HAP-1 (cell line): ENCODE measurements around the gene KANK2.
A peak's percentile ranks its signal among the peaks of the same experiment; 100 is the strongest.
"Not testable (repeated sequence)": the region's sequence is repeated elsewhere in the genome, so short reads cannot be mapped to it uniquely, and the experiment has no call there.

Experiments
- DNase-seq, 2 experiments: peaks; one replicate each; pipeline ENCODE4 v3.0.0-alpha.2; 2016 to 2020; ENCODE audit warnings: low spot score in 2 of 2
- H3K27me3 ChIP-seq: fragments of 250-450 bp; sonication (Bioruptor Pico); 2 replicates; pipeline ENCODE4 v1.5.1; 2020; ENCODE audit warnings: low read depth, mild to moderate bottlenecking, moderate library complexity
- H3K36me3 ChIP-seq: fragments of 250-450 bp; sonication (Bioruptor Pico); replicated peaks from 2 replicates; pipeline ENCODE4 v1.5.1; 2020; ENCODE audit warnings: mild to moderate bottlenecking
- H3K4me1 ChIP-seq: fragments of 250-450 bp; sonication (Bioruptor Pico); 2 replicates; pipeline ENCODE4 v1.5.1; 2020; ENCODE audit warnings: mild to moderate bottlenecking
- H3K4me3 ChIP-seq: fragments of 250-450 bp; sonication (Bioruptor Pico); 2 replicates; pipeline ENCODE4 v1.5.1; 2020; ENCODE audit warnings: mild to moderate bottlenecking, moderate library complexity
- H3K9me3 ChIP-seq: fragments of 250-450 bp; sonication (Bioruptor Pico); 2 replicates; pipeline ENCODE4 v1.5.1; 2020; ENCODE audit warnings: mild to moderate bottlenecking, moderate library complexity
- in situ Hi-C: fragments of 300-500 bp; cut with MboI; formaldehyde crosslinking; loops from 3 replicates; pipeline ENCODE4 v1.14.3; 2020; ENCODE audit warnings: low sequenced_read_pairs, inconsistent platforms, mixed read lengths

KANK2 gene

DNA sequence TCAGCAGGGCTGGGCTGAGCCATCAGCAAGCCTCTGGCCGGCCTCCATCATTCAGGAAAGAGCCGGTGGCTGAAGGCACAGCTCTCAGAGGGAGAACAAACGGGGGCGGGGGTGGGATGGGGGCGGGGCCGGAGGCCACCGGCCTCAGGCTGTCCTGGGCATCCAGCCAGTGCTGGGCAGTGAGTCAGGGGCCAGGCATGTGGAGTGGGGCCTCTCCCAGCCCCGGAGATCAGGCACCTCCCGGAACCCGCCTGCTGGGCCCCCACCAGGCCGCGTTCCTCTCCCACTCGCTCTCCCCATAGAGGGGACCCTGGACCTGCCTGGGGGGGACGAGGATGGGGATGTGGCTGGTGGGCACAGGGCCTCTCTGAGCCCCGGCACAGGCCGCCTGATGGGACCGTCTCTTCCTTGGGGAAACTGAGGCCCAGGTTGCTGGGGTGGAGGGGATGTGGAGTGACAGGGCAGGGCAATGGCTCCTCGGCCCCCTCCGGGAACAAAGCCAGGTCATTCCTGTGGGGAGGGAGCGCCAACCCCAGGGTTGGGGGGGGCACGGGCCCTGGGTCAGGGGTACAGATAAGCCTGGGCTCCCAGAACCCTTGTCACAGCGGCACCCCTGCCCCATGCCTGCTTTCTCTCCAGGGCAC lies 54.7 kb downstream of the KANK2 start:
- Histone ChIP-seq H3K36me3 (peaks cover 25% of the 10 kb centered on the region), H3K27me3 (no peaks in the 10 kb centered on the region), H3K4me3 (no peak overlapping the region), H3K9me3 (no peaks in the 10 kb centered on the region), H3K4me1 (peaks cover 31% of the 10 kb centered on the region)
- peak in 1 of 2 experiments; percentile 72 for DNase-seq
- in situ Hi-C loops, result no loop called here

DNA sequence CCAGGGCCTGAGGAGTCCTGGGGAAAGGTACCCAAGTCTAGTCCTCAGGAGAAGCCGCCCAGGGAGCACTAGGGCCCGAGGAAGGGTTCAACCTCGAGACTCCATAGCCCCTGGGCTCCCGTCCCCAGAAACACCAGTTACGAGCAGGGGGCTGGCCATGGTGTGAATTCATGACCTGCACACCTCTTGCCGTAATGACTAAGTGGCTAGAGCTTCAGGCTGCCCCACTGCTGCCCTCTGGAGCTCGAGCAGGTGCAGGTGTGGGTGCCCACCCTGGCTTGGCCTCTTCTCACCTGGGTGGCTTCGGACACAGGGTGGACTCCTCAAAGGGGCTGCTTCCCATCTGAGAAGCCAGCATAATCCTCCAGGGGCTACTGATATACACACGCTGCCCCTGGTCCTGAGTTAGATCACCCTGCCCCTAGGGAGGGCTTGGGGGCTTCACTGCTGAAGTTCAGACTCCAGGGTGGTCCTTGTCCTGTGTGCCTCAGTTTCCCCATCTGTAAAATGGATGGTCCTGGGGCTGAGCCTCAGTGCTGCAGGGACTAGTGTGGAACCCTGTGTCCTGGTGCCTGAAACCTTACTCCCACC lies 55.3 kb downstream of the KANK2 start:
- Histone ChIP-seq H3K4me3 (no peak overlapping the region), H3K36me3 (peaks cover 22% of the 10 kb centered on the region), H3K9me3 (no peaks in the 10 kb centered on the region), H3K27me3 (no peaks in the 10 kb centered on the region), H3K4me1 (peaks cover 31% of the 10 kb centered on the region)
- in situ Hi-C loops, result no loop called here
- DNase-seq, result no peak

DNA sequence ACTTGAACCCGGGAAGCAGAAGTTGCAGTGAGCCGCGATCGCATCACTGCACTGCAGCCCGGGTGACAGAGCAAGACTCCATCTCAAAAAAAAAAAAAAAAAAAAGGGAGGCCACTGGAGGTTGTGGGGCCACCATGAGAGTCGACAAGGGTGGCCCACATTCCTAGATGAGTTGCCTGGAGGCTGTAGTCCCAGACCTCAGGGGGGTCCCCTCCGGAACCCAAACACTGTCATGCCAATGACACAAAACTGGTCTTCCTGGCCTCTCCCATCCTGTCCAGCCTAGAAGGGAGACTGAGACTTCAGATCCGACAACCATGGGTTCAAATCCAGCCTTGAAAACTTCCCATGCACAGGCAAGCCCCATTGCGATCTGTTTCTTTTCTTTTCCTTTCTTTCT lies 56.4 kb downstream of the KANK2 start:
- peaks cover 31% of the 10 kb centered on the region for H3K4me1 ChIP-seq

DNA sequence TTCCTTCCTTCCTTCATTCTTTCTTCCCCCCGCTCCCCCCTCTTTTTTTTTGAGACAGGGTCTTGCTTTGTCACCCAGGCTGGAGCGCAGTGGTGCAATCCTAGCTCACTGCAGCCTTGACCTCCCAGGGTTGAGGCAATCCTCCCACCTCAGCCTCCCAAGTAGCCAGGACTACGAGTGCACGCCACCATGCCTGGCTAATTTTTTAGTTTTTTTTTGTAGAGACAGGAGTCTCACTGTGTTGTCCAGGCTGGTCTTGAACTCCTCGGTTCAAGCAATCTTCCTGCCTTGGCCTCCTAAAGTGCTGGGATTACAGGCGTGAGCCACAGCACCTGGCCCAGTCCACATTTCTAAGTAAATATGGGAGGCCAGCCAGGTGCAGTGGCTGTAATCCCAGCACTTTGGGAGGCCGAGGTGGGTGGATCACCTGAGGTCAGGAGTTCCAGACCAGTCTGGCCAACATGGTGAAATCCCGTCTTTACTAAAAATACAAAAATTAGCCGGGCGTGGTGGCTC lies 57.3 kb downstream of the KANK2 start:
- DNase-seq, H3K27me3 ChIP-seq, H3K9me3 ChIP-seq, H3K36me3 ChIP-seq, H3K4me3 ChIP-seq, in situ Hi-C loops: not testable (repeated sequence)
- peaks cover 31% of the 10 kb centered on the region for H3K4me1 ChIP-seq

More for the DNA sequence above, 56.4 kb downstream of the KANK2 start:
- in situ Hi-C loops, result no loop called here
- H3K27me3 ChIP-seq, result no peaks in the 10 kb centered on the region
- no peak overlapping the region for H3K4me3 ChIP-seq
- H3K9me3 ChIP-seq, result no peaks in the 10 kb centered on the region
- no peak for DNase-seq
- peaks cover 17% of the 10 kb centered on the region for H3K36me3 ChIP-seq

DNA sequence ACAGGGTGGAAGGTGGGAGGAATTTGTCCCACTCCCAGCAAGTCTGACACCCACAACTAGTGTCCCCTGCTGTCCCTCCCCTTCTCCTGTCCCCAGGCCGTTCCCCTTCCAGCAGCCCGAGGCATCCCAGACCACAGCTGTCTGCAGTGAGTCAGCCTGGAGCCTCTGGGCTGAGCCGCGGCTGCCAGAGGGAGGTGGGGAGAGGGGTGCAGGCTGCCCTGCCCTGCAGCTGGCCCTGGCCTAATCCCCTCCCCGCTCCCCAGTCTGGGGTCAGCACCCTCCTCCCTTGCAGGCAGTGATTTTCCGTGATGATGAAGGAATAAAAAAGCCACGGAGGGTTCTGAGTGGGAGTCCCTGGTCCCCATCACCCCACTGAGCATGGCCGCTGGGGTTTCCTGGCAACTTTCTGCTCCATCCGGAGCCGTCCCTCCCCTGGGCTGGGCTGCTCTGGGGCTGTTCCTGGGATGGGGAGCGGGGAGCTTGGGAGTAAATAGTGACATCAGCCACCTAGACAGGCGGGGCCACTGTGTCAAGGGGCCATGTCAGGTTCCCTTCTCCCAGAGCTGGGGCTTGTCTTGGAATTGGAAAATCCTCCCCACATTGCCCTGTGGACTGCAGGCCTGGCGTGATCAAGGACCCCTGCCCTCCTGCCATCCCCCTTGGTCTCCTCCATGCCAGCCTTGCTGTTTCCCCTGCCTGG lies 58.6 kb downstream of the KANK2 start:
- peak; percentile 29 to 66 for DNase-seq
- in situ Hi-C loops, result loop anchor here (5.0 kb wide), 1 partner anchor 64 kb away; no protein-coding TSS in a partner anchor
- Histone ChIP-seq H3K36me3 (peaks cover 3% of the 10 kb centered on the region; the same call in 1 of the 2 replicates), H3K4me3 (no peak overlapping the region), H3K27me3 (no peaks in the 10 kb centered on the region), H3K9me3 (no peaks in the 10 kb centered on the region), H3K4me1 (peaks cover 31% of the 10 kb centered on the region)

DNA sequence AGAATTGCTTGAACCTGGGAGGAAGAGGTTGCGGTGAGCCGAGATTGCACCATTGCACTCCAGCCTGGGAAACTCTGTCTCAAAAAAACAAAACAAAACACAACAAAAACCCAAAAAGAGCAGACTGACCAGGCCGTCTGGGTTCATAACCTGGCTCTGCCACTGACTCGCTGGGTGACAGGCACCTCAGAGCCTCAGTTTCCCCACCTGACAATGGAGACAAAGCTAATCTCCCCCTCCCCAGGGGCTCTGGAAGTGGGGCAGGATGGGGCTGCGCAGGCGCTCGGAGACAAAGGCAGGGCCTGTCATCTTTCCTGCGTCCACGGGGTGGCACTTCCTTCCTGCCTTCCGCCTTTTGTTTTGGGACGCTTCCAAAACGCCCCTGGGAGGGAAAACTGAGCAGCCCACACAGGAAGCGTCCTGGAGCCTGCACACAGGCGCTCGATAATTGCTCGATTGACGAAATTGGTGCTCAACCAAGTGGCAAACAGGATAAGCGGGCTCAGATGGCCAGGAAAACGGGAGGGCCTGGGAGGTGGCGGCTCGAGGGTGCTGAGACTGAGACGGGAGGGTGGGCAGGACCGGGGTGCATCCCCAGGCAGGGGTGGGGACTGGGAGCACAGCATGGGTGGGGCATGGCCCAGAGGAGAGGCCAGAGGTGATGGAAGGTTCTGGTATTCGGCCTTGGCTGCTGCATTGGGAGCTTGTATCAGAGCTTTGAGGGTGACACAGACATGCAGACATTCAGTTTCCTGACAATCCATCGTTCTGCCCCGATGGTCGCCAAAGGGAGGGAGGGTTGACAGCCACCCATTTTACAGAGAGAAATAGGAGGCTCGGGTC lies 59.6 kb downstream of the KANK2 start:
- in situ Hi-C loops, result loop anchor here (5.0 kb wide), 1 partner anchor 65 kb away; no protein-coding TSS in a partner anchor

DNA sequence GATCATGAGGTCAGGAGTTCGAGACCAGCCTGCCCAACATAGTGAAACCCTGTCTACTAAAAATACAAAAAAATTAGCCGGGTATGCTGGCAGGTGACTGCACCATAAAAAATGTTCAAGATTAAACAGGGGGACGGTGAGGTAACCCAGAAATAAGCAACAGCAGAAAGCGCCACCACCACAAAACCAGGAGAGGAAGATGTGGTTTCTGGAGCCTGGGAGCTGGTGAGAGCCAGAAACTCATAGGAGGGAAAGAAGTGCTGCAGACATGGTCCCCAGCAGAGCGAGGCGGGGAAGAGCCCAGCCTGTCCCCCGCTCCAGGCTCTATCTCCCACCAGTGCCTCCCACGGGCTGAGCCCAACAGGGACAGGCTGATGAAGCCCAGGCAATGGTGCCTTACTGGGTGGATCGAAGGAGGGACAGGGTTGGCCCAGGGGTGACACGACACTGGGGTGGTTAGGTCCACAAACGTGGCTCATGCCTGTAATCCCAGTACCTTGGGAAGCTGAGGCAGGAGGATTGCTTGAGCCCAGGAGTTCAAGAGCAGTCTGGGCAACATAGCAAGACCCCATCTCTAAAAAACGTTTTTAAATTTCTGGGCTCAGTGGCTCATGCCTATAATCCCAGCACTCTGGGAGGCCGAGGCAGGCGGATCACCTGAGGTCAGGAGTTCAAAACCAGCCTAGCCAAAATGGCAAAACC lies 60.8 kb downstream of the KANK2 start:
- in situ Hi-C loops, result loop anchor here (5.0 kb wide), 1 partner anchor 66 kb away; no protein-coding TSS in a partner anchor
- Histone ChIP-seq H3K4me1 (peaks cover 17% of the 10 kb centered on the region), H3K4me3 (no peak overlapping the region), H3K27me3 (no peaks in the 10 kb centered on the region), H3K36me3 (peaks cover 17% of the 10 kb centered on the region), H3K9me3 (no peaks in the 10 kb centered on the region)
- DNase-seq, result no peak

More for the DNA sequence above, 59.6 kb downstream of the KANK2 start:
- Histone ChIP-seq H3K36me3 (peaks cover 4% of the 10 kb centered on the region), H3K4me3 (peak overlapping the region; percentile 5), H3K9me3 (no peaks in the 10 kb centered on the region), H3K4me1 (peaks cover 22% of the 10 kb centered on the region), H3K27me3 (no peaks in the 10 kb centered on the region)
- peak; percentile 82 to 94 for DNase-seq

DNA sequence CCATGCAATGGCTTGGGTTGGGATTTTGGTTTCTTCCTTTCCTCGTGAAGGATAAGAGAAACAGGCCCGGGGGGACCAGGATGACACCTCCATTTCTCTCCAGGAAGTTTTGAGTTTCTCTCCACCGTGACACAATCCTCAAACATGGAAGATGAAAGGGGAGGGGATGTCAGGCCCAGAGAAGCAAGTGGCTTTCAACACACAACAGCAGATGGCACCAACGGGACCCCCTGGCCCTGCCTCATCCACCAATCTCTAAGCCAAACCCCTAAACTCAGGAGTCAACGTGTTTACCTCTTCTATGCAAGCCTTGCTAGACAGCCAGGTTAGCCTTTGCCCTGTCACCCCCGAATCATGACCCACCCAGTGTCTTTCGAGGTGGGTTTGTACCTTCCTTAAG lies 65.9 kb downstream of the KANK2 start:
- no peaks in the 10 kb centered on the region for H3K27me3 ChIP-seq
- in situ Hi-C loops, result no loop called here
- H3K36me3 ChIP-seq, result peaks cover 65% of the 10 kb centered on the region
- no peaks in the 10 kb centered on the region for H3K9me3 ChIP-seq
- no peak overlapping the region for H3K4me3 ChIP-seq
- H3K4me1 ChIP-seq, result no peaks in the 10 kb centered on the region
- DNase-seq, result no peak

DNA sequence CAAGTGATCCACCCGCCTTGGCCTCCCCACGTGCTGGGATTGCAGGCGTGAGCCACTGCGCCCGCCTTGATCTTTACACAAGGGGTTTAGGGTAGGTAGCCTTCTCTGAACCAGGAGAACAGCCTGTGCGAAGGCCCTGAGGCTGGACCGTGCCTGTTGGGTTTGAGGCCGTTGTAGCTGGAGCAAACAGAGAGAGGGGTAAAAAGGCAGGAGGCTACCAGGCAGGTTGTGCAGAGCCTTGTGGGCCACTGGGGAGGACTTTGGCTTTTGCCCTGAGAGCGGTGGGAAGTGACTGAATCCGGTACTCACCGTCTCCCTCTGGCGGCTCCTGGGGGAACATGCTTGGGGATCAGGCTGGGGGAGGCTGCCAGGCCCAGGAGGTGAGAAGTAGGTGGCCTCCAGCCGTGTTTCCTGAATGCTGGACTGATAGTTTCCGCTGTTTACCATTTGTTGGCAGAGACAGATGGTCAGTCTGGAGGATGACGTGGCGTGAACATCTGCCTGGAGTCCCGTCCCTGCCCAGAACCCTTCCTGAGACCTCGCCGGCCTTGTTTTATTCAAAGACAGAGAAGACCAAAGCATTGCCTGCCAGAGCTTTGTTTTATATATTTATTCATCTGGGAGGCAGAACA lies 66.4 kb downstream of the KANK2 start:
- Histone ChIP-seq H3K27me3 (no peaks in the 10 kb centered on the region), H3K36me3 (peaks cover 71% of the 10 kb centered on the region), H3K9me3 (no peaks in the 10 kb centered on the region), H3K4me3 (no peak overlapping the region), H3K4me1 (no peaks in the 10 kb centered on the region)
- in situ Hi-C loops, result no loop called here
- peak; percentile 59 to 86 for DNase-seq

DNA sequence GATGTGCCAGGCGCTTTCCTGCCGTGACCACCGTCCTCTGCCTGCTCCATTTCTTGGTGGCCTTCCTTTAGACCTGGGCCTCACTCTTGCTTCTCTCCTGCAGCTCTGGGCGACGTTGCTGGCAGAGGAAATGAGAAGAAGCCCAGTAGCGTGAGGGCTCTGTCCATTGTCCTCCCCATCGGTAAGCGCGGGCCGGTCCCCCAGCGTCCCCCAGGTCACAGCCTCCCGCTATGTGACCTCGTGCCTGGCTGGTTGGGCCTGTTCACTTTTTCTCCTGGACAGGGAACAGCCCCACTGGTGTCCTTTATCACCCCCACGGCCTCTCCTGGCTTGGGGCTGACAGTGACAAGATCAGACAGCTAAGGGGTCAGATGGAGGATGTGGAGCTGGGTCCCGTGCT lies 69.4 kb downstream of the KANK2 start:
- peaks cover 98% of the 10 kb centered on the region for H3K36me3 ChIP-seq
- H3K4me3 ChIP-seq, result no peak overlapping the region
- in situ Hi-C loops, result no loop called here
- no peaks in the 10 kb centered on the region for H3K4me1 ChIP-seq
- H3K27me3 ChIP-seq, result no peaks in the 10 kb centered on the region
- no peaks in the 10 kb centered on the region for H3K9me3 ChIP-seq
- DNase-seq, result no peak

DNA sequence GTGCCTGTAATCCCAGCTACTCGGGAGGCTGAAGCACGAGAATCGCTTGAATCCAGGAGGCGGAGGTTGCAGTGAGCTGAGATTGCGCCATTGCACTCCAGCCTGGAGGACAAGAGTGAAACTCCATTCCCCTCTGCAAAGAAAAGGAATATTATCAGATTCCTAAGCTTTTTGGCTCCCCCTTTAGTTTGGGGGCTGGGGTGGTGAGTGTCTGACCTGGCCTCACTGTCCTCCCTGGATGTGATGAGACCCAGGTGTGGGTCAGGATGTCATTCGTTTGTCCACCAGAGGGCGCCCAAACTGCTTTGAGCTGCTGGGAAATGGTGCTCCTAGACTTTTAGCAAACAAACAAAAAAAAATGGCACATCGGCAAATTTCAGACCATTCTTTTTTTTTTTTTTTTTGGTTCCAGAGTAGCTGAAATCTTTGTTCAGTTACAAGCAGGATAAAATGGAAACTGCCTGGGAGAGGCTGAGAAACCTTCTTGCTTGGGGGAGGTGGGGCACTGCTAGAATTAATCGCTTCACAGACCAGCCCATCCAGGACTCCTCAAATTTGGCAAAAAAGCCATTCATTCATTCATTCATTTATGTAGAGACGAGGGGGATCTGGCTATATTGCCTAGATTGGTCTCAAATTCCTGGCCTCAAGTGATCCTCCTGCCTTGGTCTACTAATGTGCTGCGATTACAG lies 71.2 kb downstream of the KANK2 start:
- Histone ChIP-seq H3K4me1 (no peaks in the 10 kb centered on the region), H3K27me3 (no peaks in the 10 kb centered on the region), H3K36me3 (peaks cover 88% of the 10 kb centered on the region), H3K4me3 (no peak overlapping the region), H3K9me3 (no peaks in the 10 kb centered on the region)
- in situ Hi-C loops, result no loop called here
- peak in 1 of 2 experiments; percentile 86 for DNase-seq

DNA sequence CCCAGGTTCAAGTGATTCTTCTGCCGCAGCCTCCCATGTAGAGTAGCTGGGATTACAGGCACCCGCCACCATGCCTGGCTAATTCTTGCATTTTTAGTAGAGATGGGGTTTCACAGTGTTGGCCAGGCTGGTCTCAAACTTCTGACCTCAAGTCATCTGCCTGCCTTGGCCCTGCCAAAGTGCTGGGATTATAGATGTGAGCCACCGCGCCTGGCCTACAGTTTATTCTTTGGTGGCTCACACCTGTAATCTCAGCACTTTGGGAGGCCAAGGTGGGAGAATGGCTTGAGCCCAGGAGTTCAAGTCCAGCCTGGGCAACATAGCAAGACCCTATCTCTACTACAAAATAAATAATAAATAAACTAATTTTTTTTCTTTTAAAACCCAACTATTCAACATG lies 73.2 kb downstream of the KANK2 start:
- H3K4me1 ChIP-seq, H3K9me3 ChIP-seq, DNase-seq, H3K27me3 ChIP-seq, H3K4me3 ChIP-seq: not testable (repeated sequence)
- in situ Hi-C loops, result loop anchor here (25.0 kb wide), 1 partner anchor 962 kb away; no protein-coding TSS in a partner anchor
- peaks cover 88% of the 10 kb centered on the region for H3K36me3 ChIP-seq
